Ovary (tissue), 3 donors: ENCODE measurements around the gene COL23A1.

Source experiments
- POLR2A ChIP-seq: fragments of 450-650 bp; IDR thresholded peaks from one replicate; pipeline ENCODE4 v1.6.1; 2017; ENCODE audit warnings: antibody characterized with exemption, mild to moderate bottlenecking, moderate library complexity
- TF ChIP-seq, protein P1 (sequence below), 3 donors: fragments of 450-650 bp in 2 of 3; fragments of 200-600 bp in 1 of 3; IDR thresholded peaks; one replicate each; pipeline versions ENCODE4 v1.5.1 to v1.8.0; 2016 to 2022; ENCODE audit warnings: antibody characterized with exemption in 3 of 3, mild to moderate bottlenecking in 1 of 3
- donor health status: DM: no; HTN: no; CAD: no.

DNA sequence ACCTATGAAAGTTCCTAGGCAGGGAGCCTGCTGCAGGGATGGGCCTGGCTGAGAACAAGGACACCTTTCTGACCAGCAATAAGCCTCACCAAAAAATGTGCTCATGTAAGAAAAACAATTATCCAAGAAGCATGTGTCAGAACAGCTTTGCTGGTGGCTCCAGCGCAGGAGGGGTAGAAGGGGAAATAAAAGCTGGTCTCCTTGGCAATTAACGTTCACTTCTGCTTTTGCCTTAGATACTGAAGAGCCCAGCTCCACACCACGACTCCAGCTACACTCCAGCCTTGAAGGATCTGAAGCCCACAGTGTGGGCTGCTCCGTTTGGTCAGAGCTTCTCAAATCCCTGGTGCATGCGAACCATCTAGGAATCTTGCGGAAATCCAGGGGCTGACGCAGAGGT is 250.0 kb downstream of the COL23A1 start:
- TF ChIP-seq, protein P1, sequence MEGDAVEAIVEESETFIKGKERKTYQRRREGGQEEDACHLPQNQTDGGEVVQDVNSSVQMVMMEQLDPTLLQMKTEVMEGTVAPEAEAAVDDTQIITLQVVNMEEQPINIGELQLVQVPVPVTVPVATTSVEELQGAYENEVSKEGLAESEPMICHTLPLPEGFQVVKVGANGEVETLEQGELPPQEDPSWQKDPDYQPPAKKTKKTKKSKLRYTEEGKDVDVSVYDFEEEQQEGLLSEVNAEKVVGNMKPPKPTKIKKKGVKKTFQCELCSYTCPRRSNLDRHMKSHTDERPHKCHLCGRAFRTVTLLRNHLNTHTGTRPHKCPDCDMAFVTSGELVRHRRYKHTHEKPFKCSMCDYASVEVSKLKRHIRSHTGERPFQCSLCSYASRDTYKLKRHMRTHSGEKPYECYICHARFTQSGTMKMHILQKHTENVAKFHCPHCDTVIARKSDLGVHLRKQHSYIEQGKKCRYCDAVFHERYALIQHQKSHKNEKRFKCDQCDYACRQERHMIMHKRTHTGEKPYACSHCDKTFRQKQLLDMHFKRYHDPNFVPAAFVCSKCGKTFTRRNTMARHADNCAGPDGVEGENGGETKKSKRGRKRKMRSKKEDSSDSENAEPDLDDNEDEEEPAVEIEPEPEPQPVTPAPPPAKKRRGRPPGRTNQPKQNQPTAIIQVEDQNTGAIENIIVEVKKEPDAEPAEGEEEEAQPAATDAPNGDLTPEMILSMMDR (IDR thresholded peaks at IDR 0.05) = no peak
- no peak for TF ChIP-seq POLR2A
